ENCODE data around the gene NDUFAF4. TPM values are rescaled to one million over a fixed set of nuclear protein-coding genes. Genes with fewer than 3 reads are reported as not detected.

The NDUFAF4 gene
- total and polyA plus RNA-seq, 2 of the 13 experiments (the other 11 are each of a cell fraction or from before 2014, with no cell fraction given): 41.3 to 59.7 TPM

Small RNA genes within 50 kb of the gene (small RNA-seq; reads per million reads assigned to genes)
- gene RN7SL509P (ENCODE audit: insufficient read depth in 2 of 3, insufficient read length in 3 of 3, low read depth in 2 of 3, low replicate concordance in 1 of 3): 0 reads per million in 3 experiments

Other genes with a start within 250 kb of the NDUFAF4 start
- gene GPR63, start 60.4 kb downstream of the NDUFAF4 start, total RNA-seq (2016; rRNA removed; fragmentation: Illumina TruSeq; extraction: Trizol): 0.02 and 0.03 TPM in 2 replicates
- 0.01 TPM in 2 replicates for gene GPR63, start 60.4 kb downstream of the NDUFAF4 start, polyA plus RNA-seq (2011; rRNA removed)
- 0.08 and 0.11 TPM in 2 replicates for gene KLHL32, start 26.8 kb upstream of the NDUFAF4 start, total RNA-seq (2016; rRNA removed; fragmentation: Illumina TruSeq; extraction: Trizol)
- 0.34 and 0.35 TPM in 2 replicates for gene KLHL32, start 26.8 kb upstream of the NDUFAF4 start, polyA plus RNA-seq (2011; rRNA removed)

All from HepG2 (cell line).